Stimulated activated naive CD4-positive, alpha-beta T cell treated with Interleukin-2 at 50 U/mL for 16 hours (primary cell): ENCODE data around the gene ALKBH8.
A peak's percentile ranks its signal among the peaks of the same experiment; 100 is the strongest.
"Not testable (repeated sequence)": the region's sequence is repeated elsewhere in the genome, so short reads cannot be mapped to it uniquely, and the experiment has no call there.

Experiments used
- DNase-seq: peaks from one replicate; lab custom pipeline; 2025; lab: John Stamatoyannopoulos, UW

ALKBH8 gene

DNA sequence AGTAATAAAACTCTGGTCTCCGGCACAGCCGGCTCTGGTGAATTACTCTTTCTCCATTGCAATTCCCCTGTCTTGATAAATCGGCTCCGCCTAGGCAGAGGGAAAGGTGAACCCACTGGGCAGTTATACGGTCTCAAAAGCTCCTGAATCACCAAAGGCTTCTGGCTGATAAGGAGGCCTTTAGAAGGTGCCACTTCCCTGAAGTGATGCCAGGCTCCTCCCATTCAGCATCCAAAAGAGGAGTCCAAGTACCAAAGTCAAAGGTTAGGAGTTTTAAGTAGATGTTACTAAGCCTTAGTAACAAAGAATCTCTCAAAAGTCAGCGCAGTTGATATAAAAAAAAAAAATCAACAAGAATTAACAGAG is 11.8 kb upstream of the ALKBH8 start:
- no peak for DNase-seq

GRCh38 chr11:107576497-107577345 is 11.2 kb upstream of the ALKBH8 start:
- DNase-seq = peak; percentile 41

DNA sequence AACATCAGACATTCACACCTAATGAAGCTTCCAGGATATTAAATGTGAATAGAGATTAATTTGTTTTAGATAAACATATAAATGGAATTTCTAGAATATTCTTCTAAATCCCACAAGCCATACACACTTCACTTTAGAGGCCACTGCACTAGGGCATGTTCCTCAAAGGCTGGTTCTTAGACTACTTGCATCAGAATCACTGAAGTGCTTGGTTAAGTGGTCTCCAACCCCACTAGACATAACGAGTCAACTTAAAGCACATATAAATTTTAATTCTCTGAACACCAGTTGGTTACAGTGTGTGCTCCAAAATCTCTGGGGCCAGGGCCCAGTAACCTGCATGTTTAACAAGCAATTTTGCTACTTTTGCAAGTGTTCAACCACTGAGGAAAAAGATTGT is 7.9 kb upstream of the ALKBH8 start:
- DNase-seq = no peak

- DNase-seq = no peak
Observed at GRCh38 chr11:107570015-107570414, 4.5 kb upstream of the ALKBH8 start.

- DNase-seq = no peak
Observed at GRCh38 chr11:107567739-107568335, 2.3 kb upstream of the ALKBH8 start.

GRCh38 chr11:107566569-107566968 is 1.0 kb upstream of the ALKBH8 start:
- no peak for DNase-seq

GRCh38 chr11:107565955-107566501 is 493 bp upstream of the ALKBH8 start:
- DNase-seq = not testable (repeated sequence)

- DNase-seq = no peak
Observed at GRCh38 chr11:107564877-107565218, 687 bp downstream of the ALKBH8 start.

- DNase-seq = no peak
Observed at GRCh38 chr11:107563702-107564101, 1.8 kb downstream of the ALKBH8 start.

DNA sequence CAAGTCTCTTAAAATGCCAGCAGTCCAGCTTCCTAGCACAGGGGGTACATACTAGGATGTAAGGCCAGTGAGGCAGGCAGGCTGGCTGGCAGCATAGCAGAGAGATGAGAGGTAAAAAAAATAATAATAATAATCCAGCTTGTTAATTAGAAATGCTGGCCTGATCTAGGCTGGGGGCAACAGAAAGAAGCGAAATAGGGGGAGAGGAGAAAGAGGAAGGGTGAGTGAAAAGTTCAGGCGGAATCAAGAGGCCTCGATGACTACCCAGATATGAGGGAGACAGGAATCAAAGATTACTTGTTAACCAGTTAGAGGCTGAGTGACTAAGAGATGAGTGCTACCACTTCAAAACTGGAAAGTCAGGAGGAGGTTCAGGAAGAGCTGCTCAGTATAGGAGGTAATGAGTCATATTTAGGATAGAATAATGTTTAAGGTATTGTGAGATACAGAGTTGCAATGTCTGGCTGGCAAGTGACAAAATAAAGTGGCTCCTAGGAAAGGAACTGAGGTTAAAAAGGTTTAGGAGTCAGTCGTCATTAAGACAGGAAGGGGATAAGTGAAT is 2.8 kb downstream of the ALKBH8 start:
- DNase-seq = no peak

- no peak for DNase-seq
Observed at GRCh38 chr11:107561688-107562087, 3.8 kb downstream of the ALKBH8 start.

GRCh38 chr11:107550304-107550703 is 15.2 kb downstream of the ALKBH8 start:
- no peak for DNase-seq

DNA sequence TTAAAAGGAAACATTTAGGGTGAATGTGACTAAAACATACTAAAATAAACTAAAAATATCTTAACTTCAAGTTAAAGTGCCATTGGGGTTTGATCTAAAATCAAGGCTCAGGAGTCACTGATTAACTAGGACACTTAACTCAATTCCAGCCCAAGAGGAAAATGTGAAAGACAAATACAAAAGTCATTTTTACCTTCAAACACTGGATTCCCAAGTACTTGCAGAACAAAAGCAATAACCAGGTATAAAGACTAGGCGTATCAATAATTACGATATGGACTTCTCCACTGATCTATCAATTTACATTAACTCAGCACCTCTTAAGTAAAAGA is 15.6 kb downstream of the ALKBH8 start:
- DNase-seq = no peak

GRCh38 chr11:107549253-107549953 is 16.1 kb downstream of the ALKBH8 start:
- DNase-seq = no peak

DNA sequence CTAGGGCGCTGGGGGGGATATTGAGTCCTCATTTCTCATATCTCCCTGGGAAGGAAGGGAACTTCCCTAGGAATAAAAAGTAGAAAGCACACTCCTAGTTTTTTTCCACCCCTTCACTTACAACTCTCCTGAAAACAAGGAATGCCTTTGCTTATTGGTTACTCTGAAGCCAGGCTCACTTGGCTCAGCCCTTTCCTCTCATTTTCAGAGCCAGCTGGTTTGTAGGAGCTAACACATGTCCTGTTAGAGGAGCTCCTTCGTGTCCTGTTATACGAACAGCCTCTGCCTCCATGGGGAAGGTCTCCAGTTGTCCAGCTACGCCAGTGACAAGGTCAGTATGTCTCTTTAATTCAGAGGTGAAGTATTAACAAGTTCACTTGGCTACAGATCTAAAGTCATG is 17.6 kb downstream of the ALKBH8 start:
- DNase-seq = no peak

DNA sequence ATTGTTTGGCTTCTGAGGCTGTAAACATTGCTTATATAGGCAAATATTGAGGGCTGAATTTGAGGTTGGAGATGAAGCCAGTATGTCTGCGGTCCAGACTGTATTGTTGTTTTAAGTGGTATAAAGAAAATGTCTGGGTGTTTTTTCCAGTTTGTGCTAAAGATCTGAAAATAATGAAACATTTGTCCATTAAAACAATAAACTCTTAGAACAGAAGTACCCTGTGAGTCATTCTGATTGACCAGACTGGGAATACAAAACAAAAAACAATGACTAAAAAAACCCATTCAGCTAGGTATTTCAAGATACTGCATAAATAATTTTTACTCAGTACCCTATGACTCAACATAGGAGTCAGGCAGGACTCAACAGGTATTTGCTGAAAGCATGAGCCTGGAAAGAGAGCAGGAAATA is 20.4 kb downstream of the ALKBH8 start:
- no peak for DNase-seq

GRCh38 chr11:107538821-107539220 is 26.7 kb downstream of the ALKBH8 start:
- no peak for DNase-seq

DNA sequence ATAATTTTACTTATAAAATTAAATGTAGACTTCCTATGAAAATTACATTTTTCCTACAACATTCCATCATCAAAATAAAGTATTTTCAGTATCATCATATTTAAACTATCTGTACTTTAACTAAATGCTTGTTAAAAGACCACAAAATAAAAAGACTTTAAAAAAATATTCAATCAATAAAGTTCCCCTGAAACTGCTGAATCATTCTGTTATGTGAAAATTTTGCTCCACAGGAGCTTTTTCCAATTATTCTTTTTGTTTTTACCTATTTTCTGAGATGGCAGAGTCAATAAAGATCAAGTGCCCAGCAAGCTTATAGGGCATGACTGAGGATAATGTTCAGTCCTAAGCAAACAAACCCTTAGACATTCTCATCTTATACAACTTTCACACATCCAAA is 27.3 kb downstream of the ALKBH8 start:
- DNase-seq = no peak

DNA sequence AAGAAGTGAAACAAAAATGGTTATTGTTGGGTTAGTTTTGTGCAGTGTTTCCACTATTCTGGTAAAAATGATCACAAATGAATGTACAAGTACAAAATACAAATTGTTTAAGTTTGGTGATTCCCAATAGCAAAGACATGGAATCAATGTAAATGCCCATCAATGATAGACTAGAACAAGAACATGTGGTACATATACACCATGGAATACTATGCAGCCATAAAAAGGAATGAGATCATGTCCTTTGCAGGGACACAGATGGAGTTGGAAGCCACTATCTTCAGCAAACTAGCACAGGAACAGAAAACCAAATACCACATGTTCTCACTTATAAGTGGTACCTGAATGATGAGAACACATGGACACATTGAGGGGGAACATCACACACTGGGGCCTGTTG is 28.4 kb downstream of the ALKBH8 start:
- not testable (repeated sequence) for DNase-seq

DNA sequence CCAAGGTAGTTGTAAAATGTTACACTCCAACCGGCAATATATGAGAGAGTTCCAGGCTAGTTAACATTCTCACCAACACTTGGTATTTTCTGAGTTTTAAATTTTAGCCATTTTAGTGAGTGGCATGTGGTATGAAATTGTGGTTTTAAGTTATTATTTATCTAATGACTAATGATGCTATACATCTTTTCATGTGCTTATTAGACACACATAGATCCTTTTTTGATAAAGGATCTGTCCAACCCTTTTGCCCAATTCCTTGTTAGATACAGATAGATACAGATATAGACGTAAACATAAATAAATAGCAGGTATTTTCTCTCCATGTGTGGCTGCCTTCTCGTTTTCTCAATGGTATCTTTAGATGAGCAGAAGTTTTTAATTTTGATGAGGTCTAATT is 39.3 kb downstream of the ALKBH8 start:
- no peak for DNase-seq

- no peak for DNase-seq
Observed at GRCh38 chr11:107508858-107509244, 56.7 kb downstream of the ALKBH8 start.

DNA sequence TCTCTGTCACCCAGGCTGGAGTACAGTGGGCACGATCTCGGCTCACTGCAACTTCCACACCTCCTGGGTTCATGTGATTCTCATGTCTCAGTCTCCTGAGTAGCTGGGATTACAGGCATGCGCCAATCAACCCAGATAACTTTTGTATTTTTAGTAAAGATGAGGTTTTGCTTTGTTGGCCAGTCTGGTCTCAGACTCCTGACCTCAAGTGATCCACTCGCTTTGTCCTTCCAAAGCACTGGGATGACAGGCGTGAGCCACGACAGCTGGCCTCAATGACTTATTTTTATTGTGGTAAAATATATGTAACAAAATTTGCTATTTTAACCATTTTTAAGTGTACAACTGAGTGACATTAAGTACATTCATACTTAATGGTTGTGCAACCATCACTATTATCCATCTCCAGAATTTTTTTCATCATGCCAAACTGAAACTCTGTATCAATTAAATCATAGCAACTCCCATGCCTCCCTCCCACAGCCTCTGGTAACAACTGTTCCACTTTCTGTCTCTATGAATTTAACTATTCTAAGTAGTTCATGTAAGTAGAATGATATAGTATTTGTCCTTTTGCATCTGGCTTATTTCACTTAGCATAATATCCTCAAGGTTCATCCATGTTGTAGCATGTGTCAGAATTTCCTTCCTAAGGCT is 57.2 kb downstream of the ALKBH8 start:
- no peak for DNase-seq
